Stimulated activated CD8-positive, alpha-beta memory T cell treated with anti-CD3 and anti-CD28 coated beads, Interleukin-12 subunit alpha, Interleukin-12 subunit beta, amount 100 ng/mL, for 24 hours (primary cell): ENCODE data around the gene FAM163B.

Experiments
- DNase-seq: peaks from one replicate; pipeline ENCODE4 v3.0.0-alpha.2; 2020; ENCODE audit errors: extremely low read depth

Gene FAM163B

GRCh38 chr9:133545494-133546286 is 63.5 kb downstream of the FAM163B start:
- no peak for DNase-seq

GRCh38 chr9:133543772-133544467 is 65.3 kb downstream of the FAM163B start:
- no peak for DNase-seq

- DNase-seq: no peak
Observed at GRCh38 chr9:133542002-133542401, 67.2 kb downstream of the FAM163B start.

- DNase-seq: no peak
Observed at GRCh38 chr9:133540698-133541025, 68.5 kb downstream of the FAM163B start.

- DNase-seq: no peak
Observed at GRCh38 chr9:133539991-133540697, 69.0 kb downstream of the FAM163B start.

GRCh38 chr9:133538851-133539833 is 70.0 kb downstream of the FAM163B start:
- no peak for DNase-seq

- no peak for DNase-seq
Observed at GRCh38 chr9:133538176-133538575, 71.0 kb downstream of the FAM163B start.

- DNase-seq: no peak
Observed at GRCh38 chr9:133537257-133537656, 71.9 kb downstream of the FAM163B start.

GRCh38 chr9:133536536-133536935 is 72.7 kb downstream of the FAM163B start:
- DNase-seq: no peak

GRCh38 chr9:133536080-133536479 is 73.1 kb downstream of the FAM163B start:
- DNase-seq: no peak

- DNase-seq: no peak
Observed at GRCh38 chr9:133535306-133535877, 73.8 kb downstream of the FAM163B start.

GRCh38 chr9:133534346-133535291 is 74.6 kb downstream of the FAM163B start, which contains the start of gene ADAMTSL2:
TSS of gene ADAMTSL2 (plus strand) at chr9:133534704. CDS start at chr9:133536713, 2,009 bp downstream.
- no peak for DNase-seq

- no peak for DNase-seq
Observed at GRCh38 chr9:133533857-133534256, 75.3 kb downstream of the FAM163B start.

GRCh38 chr9:133532937-133533668 is 76.1 kb downstream of the FAM163B start:
- DNase-seq: peak; percentile 16

- no peak for DNase-seq
Observed at GRCh38 chr9:133531293-133531692, 77.9 kb downstream of the FAM163B start.

GRCh38 chr9:133529874-133530273 is 79.3 kb downstream of the FAM163B start:
- no peak for DNase-seq

- DNase-seq: no peak
Observed at GRCh38 chr9:133529457-133529856, 79.7 kb downstream of the FAM163B start.

- DNase-seq: no peak
Observed at GRCh38 chr9:133528876-133529241, 80.3 kb downstream of the FAM163B start.
